Caco-2 (cell line): Measurements from ENCODE around the gene SPTBN1. TPM values are rescaled to one million over a fixed set of nuclear protein-coding genes. Genes with fewer than 3 reads are reported as not detected.

Source experiments
- BruUV-seq: library from RNA; stranded (reverse); fragments of 400-500 nt; replicated peaks from 2 replicates; lab custom pipeline; 2021; lab: Mats Ljungman, UMichigan
- CTCF ChIA-PET: fragments of 300-600 bp; sonication (Branson Sonifier 250); formaldehyde crosslinking; loops from one replicate; lab custom pipeline; 2022; ENCODE audit warnings: antibody characterized with exemption; lab: Charles Lee
- POLR2A ChIA-PET: fragments of 300-600 bp; sonication (Branson Sonifier 250); formaldehyde crosslinking; loops from one replicate; lab custom pipeline; 2022; ENCODE audit warnings: antibody characterized with exemption; lab: Charles Lee
- DNase-seq, 2 experiments: peaks; one replicate each; pipeline versions ENCODE4 v3.0.0 to v3.0.0-alpha.2; 2020 to 2022
- H3K27me3 ChIP-seq: replicated peaks from 2 replicates; pipeline ENCODE4 v1.6.0; 2011; ENCODE audit warnings: low read length; ENCODE audit not compliant: control insufficient read depth, insufficient read depth
- H3K36me3 ChIP-seq: 2 replicates; pipeline ENCODE4 v1.5.1; 2011; ENCODE audit warnings: low read length; ENCODE audit not compliant: control insufficient read depth, insufficient read depth
- H3K4me1 ChIP-seq: fragments of 250-450 bp; sonication (Bioruptor Pico); 2 replicates; pipeline ENCODE4 v1.5.1; 2020; ENCODE audit warnings: mild to moderate bottlenecking
- H3K4me3 ChIP-seq: 2 replicates; pipeline ENCODE4 v1.5.1; 2011; ENCODE audit warnings: low read depth, mild to moderate bottlenecking, control low read depth, low read length
- H3K9me3 ChIP-seq: fragments of 250-450 bp; sonication (Bioruptor Pico); 2 replicates; pipeline ENCODE4 v1.5.1; 2020; ENCODE audit warnings: mild to moderate bottlenecking, moderate library complexity
- H3K27ac Mint-ChIP-seq: one replicate; pipeline ENCODE4 v1.8.0; 2022; ENCODE audit warnings: mixed read lengths; ENCODE audit not compliant: unreplicated experiment
- H3K27me3 Mint-ChIP-seq: one replicate; pipeline ENCODE4 v1.8.0; 2022; ENCODE audit warnings: mixed read lengths; ENCODE audit not compliant: insufficient read depth, unreplicated experiment
- H3K36me3 Mint-ChIP-seq: one replicate; pipeline ENCODE4 v1.8.0; 2022; ENCODE audit warnings: mild to moderate bottlenecking, mixed read lengths; ENCODE audit not compliant: insufficient read depth, unreplicated experiment
- H3K4me1 Mint-ChIP-seq: one replicate; pipeline ENCODE4 v1.8.0; 2022; ENCODE audit warnings: low read depth, mixed read lengths; ENCODE audit not compliant: unreplicated experiment
- H3K4me3 Mint-ChIP-seq: one replicate; pipeline ENCODE4 v1.8.0; 2022; ENCODE audit warnings: mild to moderate bottlenecking, moderate library complexity, mixed read lengths; ENCODE audit not compliant: unreplicated experiment
- H3K9me3 Mint-ChIP-seq: one replicate; pipeline ENCODE4 v1.8.0; 2022; ENCODE audit warnings: mixed read lengths; ENCODE audit not compliant: unreplicated experiment
- CTCF ChIP-seq, 2 experiments: fragments of 200-600 bp in 1 of 2; IDR thresholded peaks; 1 replicate in 1 of 2; 2 replicates in 1 of 2; pipeline versions ENCODE4 v1.5.1 to v1.8.0; 2011 to 2022; ENCODE audit warnings: antibody characterized with exemption in 1 of 2, control low read depth in 1 of 2, inconsistent platforms in 1 of 2, low read depth in 1 of 2, low read length in 1 of 2, mild to moderate bottlenecking in 1 of 2, moderate library complexity in 1 of 2; ENCODE audit not compliant: insufficient read depth in 1 of 2, severe bottlenecking in 1 of 2, unreplicated experiment in 1 of 2
- intact Hi-C: fragments of 100-400 bp; cut with micrococcal nuclease; formaldehyde crosslinking; loops from one replicate; pipeline ENCODE4 v1.10.0; 2022; ENCODE audit not compliant: unreplicated experiment
- total RNA-seq: library from RNA; stranded (reverse); gene quantifications from 2 replicates; pipeline ENCODE4 v1.2.3, GENCODE V29; 2022

Gene SPTBN1
- total RNA-seq, 1 experiment from 2014 or later: 361 TPM

DNA sequence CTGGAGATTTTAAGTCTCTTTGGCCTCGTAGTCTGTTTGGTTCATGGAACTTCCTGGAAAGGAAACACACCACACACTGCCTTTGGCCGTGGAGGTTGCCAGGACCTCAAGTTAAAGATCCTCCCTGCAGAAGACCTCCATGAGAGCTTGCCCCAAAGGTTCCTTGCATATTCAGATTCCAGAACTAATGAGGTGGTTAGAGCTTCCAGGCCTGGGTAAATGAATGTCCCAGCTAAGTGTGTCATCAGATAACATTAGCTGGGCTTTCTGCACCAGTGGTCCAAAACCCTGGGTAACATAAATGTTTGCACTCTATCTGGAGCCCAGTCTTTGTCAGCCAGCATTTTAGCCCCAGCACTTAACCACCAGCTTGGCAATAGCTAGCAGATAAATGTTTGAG is 145.2 kb downstream of the SPTBN1 start:
- no peak for DNase-seq
- BruUV-seq: no TSS peak
- ChIA-PET POLR2A (no interaction called here), CTCF (no interaction called here)
- no peaks in the 10 kb centered on the region for H3K9me3 ChIP-seq
- intact Hi-C loops: no loop called here
- no peaks in the 10 kb centered on the region for H3K27me3 ChIP-seq
- Mint-ChIP-seq H3K27ac (no peak overlapping the region), H3K9me3 (no peaks in the 10 kb centered on the region), H3K36me3 (peaks cover 93% of the 10 kb centered on the region), H3K4me1 (peaks cover 44% of the 10 kb centered on the region), H3K4me3 (no peak overlapping the region), H3K27me3 (no peaks in the 10 kb centered on the region)
- H3K36me3 ChIP-seq: no peaks in the 10 kb centered on the region
- peaks cover 10% of the 10 kb centered on the region for H3K4me1 ChIP-seq
- TF ChIP-seq CTCF (IDR thresholded peaks at IDR 0.05; ENCODE audit: insufficient read depth in 1 of 2, low read depth in 1 of 2, low read length in 1 of 2, severe bottlenecking in 1 of 2, unreplicated experiment in 1 of 2): no peak
- no peak overlapping the region for H3K4me3 ChIP-seq

- H3K9me3 ChIP-seq: no peaks in the 10 kb centered on the region
- Mint-ChIP-seq H3K36me3 (peaks cover 89% of the 10 kb centered on the region), H3K4me1 (peaks cover 32% of the 10 kb centered on the region), H3K27me3 (no peaks in the 10 kb centered on the region), H3K9me3 (peaks cover 2% of the 10 kb centered on the region), H3K27ac (peak overlapping the region; percentile 30), H3K4me3 (no peak overlapping the region)
- BruUV-seq: no TSS peak
- ChIA-PET CTCF (interaction anchor here (0.6 kb wide), 1 partner anchor 389 kb away, joined by 4 read pairs; no protein-coding TSS in a partner anchor), POLR2A (interaction anchor here (0.6 kb wide), 1 partner anchor 63 kb away, joined by 5 read pairs; no protein-coding TSS in a partner anchor)
- no peak for TF ChIP-seq CTCF (IDR thresholded peaks at IDR 0.05; ENCODE audit: insufficient read depth in 1 of 2, low read depth in 1 of 2, low read length in 1 of 2, severe bottlenecking in 1 of 2, unreplicated experiment in 1 of 2)
- H3K4me3 ChIP-seq: no peak overlapping the region
- no peaks in the 10 kb centered on the region for H3K27me3 ChIP-seq
- intact Hi-C loops: no loop called here
- no peak for DNase-seq
- no peaks in the 10 kb centered on the region for H3K36me3 ChIP-seq
- peaks cover 10% of the 10 kb centered on the region for H3K4me1 ChIP-seq
Observed at GRCh38 chr2:54602736-54603322, 146.7 kb downstream of the SPTBN1 start.

DNA sequence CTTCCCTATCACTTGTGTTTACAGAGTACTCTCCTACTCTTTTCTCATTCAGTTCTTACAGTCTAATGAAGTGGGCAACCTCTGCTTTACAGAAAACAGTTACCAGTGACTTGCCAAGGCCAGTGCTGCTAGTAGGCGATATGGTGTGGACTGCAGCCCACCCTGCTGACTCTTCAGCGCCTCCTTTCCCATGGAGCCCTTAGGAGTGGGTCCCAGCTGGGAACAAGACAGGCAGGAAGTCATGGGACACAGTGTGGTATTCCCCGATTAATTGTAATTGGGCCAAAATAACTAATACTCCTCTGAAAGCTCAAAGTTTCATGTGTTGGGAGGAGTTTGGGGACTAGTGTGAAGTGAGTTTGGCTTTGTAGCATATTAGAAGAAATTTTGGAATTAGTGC is 147.2 kb downstream of the SPTBN1 start:
- peaks cover 89% of the 10 kb centered on the region for H3K36me3 Mint-ChIP-seq
- no TSS peak for BruUV-seq
- peaks cover 15% of the 10 kb centered on the region for H3K4me1 ChIP-seq
- H3K9me3 Mint-ChIP-seq: peaks cover 7% of the 10 kb centered on the region
- H3K4me1 Mint-ChIP-seq: peaks cover 37% of the 10 kb centered on the region
- H3K27me3 Mint-ChIP-seq: no peaks in the 10 kb centered on the region
- intact Hi-C loops: no loop called here
- no peaks in the 10 kb centered on the region for H3K9me3 ChIP-seq
- H3K27me3 ChIP-seq: no peaks in the 10 kb centered on the region
- no peaks in the 10 kb centered on the region for H3K36me3 ChIP-seq
- peak overlapping the region; percentile 30 for H3K27ac Mint-ChIP-seq
- no peak overlapping the region for H3K4me3 ChIP-seq
- no peak overlapping the region for H3K4me3 Mint-ChIP-seq
- CTCF ChIA-PET: interaction anchor here (0.6 kb wide), 1 partner anchor 389 kb away, joined by 4 read pairs; no protein-coding TSS in a partner anchor
- POLR2A ChIA-PET: interaction anchor here (0.6 kb wide), 1 partner anchor 62 kb away, joined by 5 read pairs; no protein-coding TSS in a partner anchor
- no peak for TF ChIP-seq CTCF (IDR thresholded peaks at IDR 0.05; ENCODE audit: insufficient read depth in 1 of 2, low read depth in 1 of 2, low read length in 1 of 2, severe bottlenecking in 1 of 2, unreplicated experiment in 1 of 2)
- no peak for DNase-seq
